DOHH2 (cell line): ENCODE results near the gene SUGT1.

Experiments used
- EZH2phosphoT487 ChIP-seq: fragments of 200-600 bp; sonication (generic); IDR thresholded peaks from 2 replicates; pipeline ENCODE4 v1.6.1; 2017; ENCODE audit warnings: borderline replicate concordance, mild to moderate bottlenecking, antibody characterized with exemption, low read length, moderate library complexity, mixed read lengths
- TF ChIP-seq, protein P1 (sequence below): fragments of 200-600 bp; sonication (generic); IDR thresholded peaks from one replicate; pipeline ENCODE4 v1.5.1; 2014; ENCODE audit warnings: antibody characterized with exemption, mild to moderate bottlenecking, low read depth, low read length; ENCODE audit not compliant: poor library complexity, severe bottlenecking

DNA sequence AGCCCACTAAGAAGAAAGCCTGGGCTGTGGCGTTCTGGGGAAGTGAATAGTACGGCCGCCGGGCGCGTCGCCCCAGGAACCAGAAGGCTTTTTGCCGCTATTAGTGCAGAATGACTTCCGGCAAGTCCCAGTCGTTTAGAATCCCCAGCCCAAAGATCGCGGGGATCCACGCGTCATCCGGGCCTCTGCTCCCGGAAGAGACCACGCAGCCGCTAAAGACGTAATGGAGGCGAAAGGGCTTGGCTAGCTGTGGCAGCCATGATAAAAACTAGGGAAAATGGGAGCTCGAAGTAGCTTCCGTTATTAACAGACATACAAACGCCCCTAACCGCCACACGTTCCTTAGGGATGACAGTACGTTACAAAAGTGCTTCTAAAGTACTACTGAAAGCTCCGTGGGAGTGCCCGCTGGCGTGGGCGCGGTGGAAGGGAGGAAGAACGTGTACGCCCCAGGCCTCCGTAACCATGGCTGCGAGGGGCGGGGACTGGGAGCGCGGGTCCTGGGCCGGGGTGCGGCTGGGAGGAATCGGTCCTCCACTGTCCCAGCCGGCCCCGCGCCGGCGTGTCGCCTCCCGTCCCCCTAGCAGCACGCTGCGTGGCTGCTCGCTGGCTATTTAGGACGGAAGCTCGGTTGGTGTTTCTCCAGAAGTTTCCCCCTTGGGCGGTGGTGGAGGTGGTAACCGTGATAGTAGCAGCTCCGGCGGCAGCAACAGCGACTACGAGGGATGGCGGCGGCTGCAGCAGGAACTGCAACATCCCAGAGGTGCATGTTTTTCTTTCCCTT lies at the start of gene SUGT1:
- TF ChIP-seq, protein P1, sequence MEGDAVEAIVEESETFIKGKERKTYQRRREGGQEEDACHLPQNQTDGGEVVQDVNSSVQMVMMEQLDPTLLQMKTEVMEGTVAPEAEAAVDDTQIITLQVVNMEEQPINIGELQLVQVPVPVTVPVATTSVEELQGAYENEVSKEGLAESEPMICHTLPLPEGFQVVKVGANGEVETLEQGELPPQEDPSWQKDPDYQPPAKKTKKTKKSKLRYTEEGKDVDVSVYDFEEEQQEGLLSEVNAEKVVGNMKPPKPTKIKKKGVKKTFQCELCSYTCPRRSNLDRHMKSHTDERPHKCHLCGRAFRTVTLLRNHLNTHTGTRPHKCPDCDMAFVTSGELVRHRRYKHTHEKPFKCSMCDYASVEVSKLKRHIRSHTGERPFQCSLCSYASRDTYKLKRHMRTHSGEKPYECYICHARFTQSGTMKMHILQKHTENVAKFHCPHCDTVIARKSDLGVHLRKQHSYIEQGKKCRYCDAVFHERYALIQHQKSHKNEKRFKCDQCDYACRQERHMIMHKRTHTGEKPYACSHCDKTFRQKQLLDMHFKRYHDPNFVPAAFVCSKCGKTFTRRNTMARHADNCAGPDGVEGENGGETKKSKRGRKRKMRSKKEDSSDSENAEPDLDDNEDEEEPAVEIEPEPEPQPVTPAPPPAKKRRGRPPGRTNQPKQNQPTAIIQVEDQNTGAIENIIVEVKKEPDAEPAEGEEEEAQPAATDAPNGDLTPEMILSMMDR = peak; percentile 67
- TF ChIP-seq EZH2phosphoT487 = no peak
